SIG-M5 (cell line): Measurements from ENCODE around the gene SHC4.

Source experiments
- DNase-seq: peaks from one replicate; lab custom pipeline; 2025; lab: John Stamatoyannopoulos, UW

Gene SHC4

GRCh38 chr15:48968066-48968465 is 4.3 kb upstream of the SHC4 start:
- DNase-seq, result no peak

- no peak for DNase-seq
These were observed 3.6 kb upstream of the SHC4 start for GRCh38 chr15:48967336-48967735.

- DNase-seq, result peak; percentile 56
These were observed 3.0 kb upstream of the SHC4 start for GRCh38 chr15:48966595-48967301.

GRCh38 chr15:48965972-48966371 is 2.3 kb upstream of the SHC4 start:
- no peak for DNase-seq

- no peak for DNase-seq
These were observed 1.2 kb upstream of the SHC4 start for GRCh38 chr15:48964898-48965297.

- no peak for DNase-seq
These were observed 826 bp downstream of the SHC4 start for GRCh38 chr15:48962662-48963523.

GRCh38 chr15:48955967-48956366 is 7.8 kb downstream of the SHC4 start:
- DNase-seq, result no peak

GRCh38 chr15:48955370-48955769 is 8.3 kb downstream of the SHC4 start:
- no peak for DNase-seq

- no peak for DNase-seq
These were observed 9.2 kb downstream of the SHC4 start for GRCh38 chr15:48954538-48954937.

- no peak for DNase-seq
These were observed 16.9 kb downstream of the SHC4 start for GRCh38 chr15:48946840-48947187.

GRCh38 chr15:48946074-48946839 is 17.5 kb downstream of the SHC4 start:
- no peak for DNase-seq

- DNase-seq, result no peak
These were observed 18.3 kb downstream of the SHC4 start for GRCh38 chr15:48945386-48945785.

GRCh38 chr15:48941904-48942303 is 21.8 kb downstream of the SHC4 start:
- DNase-seq, result no peak

GRCh38 chr15:48940508-48940907 is 23.2 kb downstream of the SHC4 start:
- no peak for DNase-seq

- DNase-seq, result no peak
These were observed 24.1 kb downstream of the SHC4 start for GRCh38 chr15:48939648-48940047.

GRCh38 chr15:48937886-48938285 is 25.8 kb downstream of the SHC4 start:
- no peak for DNase-seq

- DNase-seq, result no peak
These were observed 27.1 kb downstream of the SHC4 start for GRCh38 chr15:48936666-48937065.

- DNase-seq, result no peak
These were observed 28.5 kb downstream of the SHC4 start for GRCh38 chr15:48935236-48935635.

- DNase-seq, result no peak
These were observed 33.0 kb downstream of the SHC4 start for GRCh38 chr15:48930735-48931134.

GRCh38 chr15:48929661-48930060 is 34.1 kb downstream of the SHC4 start:
- DNase-seq, result no peak

- no peak for DNase-seq
These were observed 34.7 kb downstream of the SHC4 start for GRCh38 chr15:48928877-48929538.

- peak; percentile 6 for DNase-seq
These were observed 38.0 kb downstream of the SHC4 start for GRCh38 chr15:48925714-48926223.
